ENCODE data around the gene VCX. TPM values are rescaled to one million over a fixed set of nuclear protein-coding genes. Genes with fewer than 3 reads are reported as not detected.
"Not testable (repeated sequence)": the region's sequence is repeated elsewhere in the genome, so short reads cannot be mapped to it uniquely, and the experiment has no call there.

VCX gene
- not detected for total RNA-seq

DNA sequence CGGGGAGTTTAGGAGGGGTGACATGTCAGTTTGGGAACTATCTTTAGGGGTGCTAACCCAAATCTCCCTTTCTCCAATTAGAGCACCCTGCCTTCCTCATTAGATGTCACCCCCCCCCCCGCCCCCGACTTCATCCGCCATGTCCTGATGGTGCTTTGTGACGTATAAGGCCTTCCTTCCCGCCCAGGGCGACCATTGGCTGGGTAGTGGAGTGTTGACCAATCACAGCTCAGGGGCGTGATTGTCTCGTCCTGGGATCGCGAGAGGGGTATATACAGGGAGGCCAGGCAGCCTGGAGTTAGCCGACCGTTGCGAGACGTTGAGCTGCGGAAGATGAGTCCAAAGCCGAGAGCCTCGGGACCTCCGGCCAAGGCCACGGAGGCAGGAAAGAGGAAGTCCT lies at the start of gene VCX:
Gene VCX, plus strand, starts transcription at position 301 of the 400 bp plus-strand sequence. Its CDS starts 33 bp downstream, at position 334.
- H3K4me1 ChIP-seq (ENCODE audit: insufficient read depth, low read length); H3K4me3 ChIP-seq (ENCODE audit: low read length); H3K27me3 ChIP-seq (ENCODE audit: insufficient read depth, low read length); H3K9me3 ChIP-seq (ENCODE audit: low read depth, low read length): not testable (repeated sequence)

DNA sequence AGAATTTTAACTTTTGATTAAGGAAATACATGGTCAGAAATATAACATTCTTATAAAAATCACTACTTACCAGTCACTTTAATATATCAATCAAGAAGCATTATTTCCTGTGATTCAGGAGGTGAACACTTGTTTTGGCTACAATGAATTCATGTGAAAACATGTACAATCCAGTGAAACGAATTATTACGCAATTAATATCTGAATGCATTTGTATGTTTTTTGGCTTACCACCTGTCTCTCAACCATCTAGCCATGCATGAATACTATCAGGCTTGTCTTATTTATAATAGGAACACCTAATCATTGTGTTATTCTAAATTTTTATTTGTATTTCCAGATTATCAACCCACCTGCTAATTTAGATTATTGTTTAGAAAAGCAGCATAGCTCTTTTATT lies 44.6 kb upstream of the VCX start:
- Histone ChIP-seq H3K4me3 (ENCODE audit: low read length) (no peak overlapping the region), H3K27me3 (ENCODE audit: insufficient read depth, low read length) (no peaks in the 10 kb centered on the region), H3K9me3 (ENCODE audit: low read depth, low read length) (no peaks in the 10 kb centered on the region), H3K4me1 (ENCODE audit: insufficient read depth, low read length) (no peaks in the 10 kb centered on the region)

DNA sequence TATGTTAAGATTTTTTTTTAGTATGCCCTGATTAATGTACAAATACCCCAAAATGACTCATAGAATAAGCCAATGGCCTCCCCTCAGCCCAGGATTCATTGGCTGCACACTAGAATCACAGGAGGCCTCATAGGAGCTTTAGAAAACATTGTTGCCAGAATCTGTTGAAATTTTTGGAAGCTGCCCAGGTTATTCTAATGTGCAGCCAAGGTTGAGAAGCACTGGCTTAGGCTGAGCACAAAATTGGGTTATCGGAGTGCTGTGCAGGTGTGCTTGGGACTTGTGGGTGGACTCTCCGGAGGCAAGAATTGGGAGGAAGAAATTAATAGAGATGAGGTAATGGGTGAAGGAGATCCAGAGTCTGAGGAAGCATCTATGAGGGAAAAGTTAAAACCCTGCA lies 41.3 kb upstream of the VCX start:
- Histone ChIP-seq H3K27me3 (ENCODE audit: insufficient read depth, low read length) (no peaks in the 10 kb centered on the region), H3K4me3 (ENCODE audit: low read length) (no peak overlapping the region), H3K9me3 (ENCODE audit: low read depth, low read length) (no peaks in the 10 kb centered on the region), H3K4me1 (ENCODE audit: insufficient read depth, low read length) (no peaks in the 10 kb centered on the region)

DNA sequence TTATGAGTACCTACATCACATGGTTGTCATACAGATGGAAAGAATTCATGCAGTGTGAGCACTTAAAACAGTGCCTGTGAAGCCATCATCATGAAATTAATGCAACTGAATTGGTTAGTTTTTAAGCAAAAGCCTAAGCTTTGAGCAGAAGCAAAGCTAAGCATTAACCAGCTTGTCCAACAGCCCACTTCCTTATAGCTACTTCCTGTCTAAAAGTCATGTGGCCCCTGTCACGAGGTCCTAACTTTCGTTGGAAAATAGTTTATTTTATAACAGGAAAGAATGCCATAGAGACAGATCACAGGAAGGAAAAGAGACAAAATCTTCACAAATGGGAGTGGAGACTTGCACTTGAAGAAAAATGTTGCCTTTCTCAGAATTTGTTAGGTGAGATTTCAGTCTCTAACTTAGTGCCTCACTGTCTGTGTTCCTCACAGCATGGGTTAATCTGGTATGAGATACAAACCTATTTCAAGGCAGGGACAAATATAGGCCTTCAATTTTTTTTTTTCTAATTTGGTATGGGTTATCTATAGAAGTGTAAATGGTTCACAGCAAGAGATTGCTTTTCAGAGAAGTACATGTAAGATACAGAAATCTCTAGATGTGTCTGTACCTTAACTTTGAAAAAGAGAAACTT lies 27.7 kb upstream of the VCX start:
- no peaks in the 10 kb centered on the region for H3K9me3 ChIP-seq (ENCODE audit: low read depth, low read length)
- H3K4me1 ChIP-seq (ENCODE audit: insufficient read depth, low read length) = no peaks in the 10 kb centered on the region
- H3K4me3 ChIP-seq (ENCODE audit: low read length) = no peak overlapping the region
- H3K27me3 ChIP-seq (ENCODE audit: insufficient read depth, low read length) = no peaks in the 10 kb centered on the region

DNA sequence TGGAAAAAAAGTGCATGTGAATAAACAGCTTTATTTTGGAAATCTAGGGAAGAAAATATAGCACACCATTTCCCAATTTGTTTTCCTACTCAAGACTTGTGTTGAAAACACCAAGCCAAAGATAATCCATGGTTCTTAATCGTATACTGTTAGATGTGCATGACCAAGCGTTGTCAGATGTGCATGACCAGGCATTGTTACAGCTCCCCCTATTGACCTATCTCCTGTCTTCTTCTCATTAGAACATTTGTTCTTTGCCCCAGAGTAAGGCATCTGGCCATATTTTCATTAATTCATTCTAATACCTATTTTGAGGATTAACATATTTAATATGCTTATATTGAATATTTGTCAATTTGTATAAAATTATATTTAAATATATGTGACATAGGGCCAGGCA lies 14.4 kb upstream of the VCX start:
- H3K4me1 ChIP-seq (ENCODE audit: insufficient read depth, low read length) = no peaks in the 10 kb centered on the region
- no peaks in the 10 kb centered on the region for H3K9me3 ChIP-seq (ENCODE audit: low read depth, low read length)
- H3K27me3 ChIP-seq (ENCODE audit: insufficient read depth, low read length) = no peaks in the 10 kb centered on the region
- H3K4me3 ChIP-seq (ENCODE audit: low read length) = no peak overlapping the region

DNA sequence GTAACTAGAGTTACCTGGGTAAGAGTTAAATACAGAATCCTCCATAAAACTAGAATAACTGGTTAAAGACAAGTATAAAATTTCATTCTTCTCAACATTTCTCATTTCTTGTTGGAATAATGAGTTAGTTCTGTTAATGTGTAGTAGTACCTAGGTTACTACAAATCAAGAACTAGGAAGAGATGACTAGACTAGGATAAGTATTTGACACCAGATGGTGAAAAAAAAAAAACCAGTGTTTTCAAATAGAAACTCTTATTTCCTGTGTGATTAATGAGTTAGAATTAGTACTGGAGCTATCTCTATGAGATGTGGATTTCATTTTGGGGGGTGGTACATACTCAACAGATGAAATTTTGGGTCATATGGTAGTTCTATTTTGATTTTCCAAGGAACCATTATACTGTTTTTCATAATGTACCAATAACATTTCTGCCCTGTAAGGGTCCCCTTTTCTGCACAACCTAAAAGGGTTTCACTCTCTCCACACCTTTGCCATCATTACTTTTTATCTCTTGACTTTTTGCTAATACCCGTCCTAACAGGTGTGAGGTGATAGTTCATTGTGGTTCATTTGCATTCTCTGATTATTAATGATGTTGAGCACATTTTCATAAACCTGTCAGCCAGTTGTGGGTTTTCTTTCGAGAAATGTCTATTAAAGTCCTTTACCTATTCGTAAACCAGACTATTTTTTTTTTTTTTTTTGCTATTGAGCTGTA lies 1.7 kb upstream of the VCX start:
- no peaks in the 10 kb centered on the region for H3K9me3 ChIP-seq (ENCODE audit: low read depth, low read length)
- no peaks in the 10 kb centered on the region for H3K4me1 ChIP-seq (ENCODE audit: insufficient read depth, low read length)
- no peak overlapping the region for H3K4me3 ChIP-seq (ENCODE audit: low read length)
- H3K27me3 ChIP-seq (ENCODE audit: insufficient read depth, low read length) = no peaks in the 10 kb centered on the region

DNA sequence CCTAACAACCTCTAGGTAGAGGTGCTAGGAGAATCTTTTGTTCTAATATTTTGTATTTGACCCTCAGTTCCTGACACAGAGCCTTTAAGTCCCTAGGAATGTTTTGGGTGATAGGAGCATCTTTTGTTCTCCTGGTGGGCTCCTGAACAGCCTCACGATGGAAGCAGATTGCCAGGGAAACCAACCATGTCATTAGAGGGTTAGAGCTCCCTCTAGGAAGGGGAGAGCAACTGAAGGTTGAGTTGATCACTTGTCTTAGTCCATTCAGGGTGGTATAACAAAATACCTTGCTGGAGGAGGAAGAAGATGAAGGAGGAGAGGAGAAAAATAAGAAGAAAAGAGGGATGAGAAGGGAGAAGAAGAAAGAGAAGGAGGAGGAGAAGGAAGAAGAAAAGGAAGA lies 9.2 kb downstream of the VCX start:
- H3K4me3 ChIP-seq (ENCODE audit: low read length) = no peak overlapping the region
- H3K9me3 ChIP-seq (ENCODE audit: low read depth, low read length) = no peaks in the 10 kb centered on the region
- no peaks in the 10 kb centered on the region for H3K4me1 ChIP-seq (ENCODE audit: insufficient read depth, low read length)
- no peaks in the 10 kb centered on the region for H3K27me3 ChIP-seq (ENCODE audit: insufficient read depth, low read length)

DNA sequence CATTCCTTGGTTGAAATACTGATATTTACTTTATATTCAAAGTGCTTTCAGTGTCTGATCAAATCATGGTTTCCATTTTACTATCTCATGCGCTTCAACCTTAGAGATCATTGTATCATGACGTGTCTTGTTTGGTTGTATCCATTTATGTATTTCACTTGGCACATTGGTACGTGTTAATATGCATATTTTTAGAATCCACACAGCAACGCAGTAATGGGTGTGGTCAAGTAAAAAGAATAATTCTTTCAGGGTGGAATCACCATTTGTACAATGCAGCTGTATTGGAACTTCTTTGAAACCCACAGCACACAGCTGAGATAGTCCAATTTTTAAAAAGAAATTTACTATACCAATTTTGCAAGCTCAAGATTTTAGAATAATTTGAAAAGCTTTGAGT lies 29.1 kb downstream of the VCX start:
- H3K4me1 ChIP-seq (ENCODE audit: insufficient read depth, low read length) = no peaks in the 10 kb centered on the region
- H3K27me3 ChIP-seq (ENCODE audit: insufficient read depth, low read length) = no peaks in the 10 kb centered on the region
- H3K9me3 ChIP-seq (ENCODE audit: low read depth, low read length) = no peaks in the 10 kb centered on the region
- H3K4me3 ChIP-seq (ENCODE audit: low read length) = no peak overlapping the region

DNA sequence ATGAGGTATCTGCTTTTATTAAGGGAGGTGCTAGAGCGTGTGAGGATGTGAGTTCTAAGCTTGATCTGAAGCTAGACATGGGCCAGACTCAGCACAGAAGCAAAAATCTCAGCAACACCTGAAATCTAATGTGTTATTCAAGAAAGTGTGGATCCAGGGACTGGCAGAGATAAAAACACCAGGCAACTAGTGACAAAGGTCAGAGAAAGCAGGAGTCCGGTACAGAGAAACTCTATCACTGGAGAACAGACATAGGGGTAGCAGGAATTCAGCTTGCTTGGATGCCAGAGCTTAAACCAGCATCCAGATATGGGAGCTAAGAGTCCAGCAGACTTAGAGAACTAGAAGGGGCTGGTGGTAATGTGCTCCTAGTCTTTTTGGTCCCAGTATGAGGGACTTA lies 34.0 kb downstream of the VCX start:
- no peaks in the 10 kb centered on the region for H3K4me1 ChIP-seq (ENCODE audit: insufficient read depth, low read length)
- no peaks in the 10 kb centered on the region for H3K27me3 ChIP-seq (ENCODE audit: insufficient read depth, low read length)
- no peak overlapping the region for H3K4me3 ChIP-seq (ENCODE audit: low read length)
- no peaks in the 10 kb centered on the region for H3K9me3 ChIP-seq (ENCODE audit: low read depth, low read length)

DNA sequence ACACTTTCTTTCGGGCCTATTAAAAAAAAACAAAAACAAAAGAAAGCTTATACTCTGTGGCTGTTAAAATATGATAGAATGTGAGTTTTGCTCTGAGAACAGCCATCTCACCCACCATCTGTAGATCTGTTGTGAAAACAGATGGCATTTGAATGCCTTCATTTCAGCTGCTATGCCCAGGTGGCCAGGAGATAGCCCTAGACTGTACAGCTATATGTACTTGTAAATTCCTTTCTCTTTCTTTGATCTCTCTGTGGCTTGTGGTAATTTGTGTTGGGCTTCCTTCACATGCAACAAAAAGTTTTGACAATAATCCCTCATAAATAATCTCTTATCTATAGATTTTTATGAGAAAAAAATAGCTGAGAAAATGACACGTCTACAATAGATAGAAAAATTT lies 46.2 kb downstream of the VCX start:
- H3K4me3 ChIP-seq (ENCODE audit: low read length) = no peak overlapping the region

DNA sequence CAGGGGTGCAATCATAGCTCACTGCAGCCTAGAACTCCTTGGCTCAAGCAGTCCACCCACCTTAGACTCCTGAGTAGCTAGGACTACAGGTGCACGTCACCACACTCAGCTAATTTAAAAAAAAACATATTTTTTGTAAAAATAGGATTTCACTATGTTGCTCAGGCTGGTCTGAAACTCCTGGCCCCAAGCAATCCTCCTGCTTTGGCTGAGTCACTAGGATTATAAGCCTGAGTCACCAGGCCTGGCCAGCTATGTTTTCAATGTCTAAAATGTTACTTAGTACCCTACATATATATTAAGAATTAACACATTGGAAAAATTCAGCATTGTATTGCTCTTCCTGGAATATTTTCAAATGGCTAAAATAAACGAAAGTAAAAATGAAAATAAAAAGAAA lies 46.7 kb downstream of the VCX start:
- Histone ChIP-seq H3K4me1 (ENCODE audit: insufficient read depth, low read length) (no peaks in the 10 kb centered on the region), H3K9me3 (ENCODE audit: low read depth, low read length) (no peaks in the 10 kb centered on the region), H3K27me3 (ENCODE audit: insufficient read depth, low read length) (no peaks in the 10 kb centered on the region), H3K4me3 (ENCODE audit: low read length) (no peak overlapping the region)

More for the DNA sequence above, 46.2 kb downstream of the VCX start:
- no peaks in the 10 kb centered on the region for H3K27me3 ChIP-seq (ENCODE audit: insufficient read depth, low read length)
- H3K9me3 ChIP-seq (ENCODE audit: low read depth, low read length) = no peaks in the 10 kb centered on the region
- no peaks in the 10 kb centered on the region for H3K4me1 ChIP-seq (ENCODE audit: insufficient read depth, low read length)

DNA sequence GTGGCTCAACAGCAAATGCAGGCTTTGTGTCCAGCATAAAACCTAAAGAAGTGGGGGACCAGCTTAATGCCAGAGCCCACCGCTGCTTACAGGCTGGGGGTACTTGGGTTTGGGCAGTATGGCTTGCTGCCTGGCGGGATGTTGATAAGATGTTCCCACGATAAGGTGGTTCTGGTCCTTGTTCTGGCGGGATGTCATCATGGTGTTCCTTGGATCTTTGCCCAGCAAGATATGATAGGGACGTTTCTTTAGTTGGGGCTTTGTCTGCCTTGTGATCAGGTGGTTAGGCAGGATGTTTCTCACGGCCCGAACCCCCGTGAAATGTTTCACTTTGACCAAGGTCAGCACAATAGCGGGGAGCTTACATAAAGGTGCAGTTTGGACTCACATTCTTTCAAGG lies 49.0 kb downstream of the VCX start:
- Histone ChIP-seq H3K27me3 (ENCODE audit: insufficient read depth, low read length) (no peaks in the 10 kb centered on the region), H3K9me3 (ENCODE audit: low read depth, low read length) (no peaks in the 10 kb centered on the region), H3K4me3 (ENCODE audit: low read length) (no peak overlapping the region), H3K4me1 (ENCODE audit: insufficient read depth, low read length) (no peaks in the 10 kb centered on the region)

Other genes starting within 250 kb of the VCX start
- gene PNPLA4, start 84.2 kb downstream of the VCX start, total RNA-seq = 2.4 TPM